ENCODE measurements around the gene RAB7A.
"Not testable (repeated sequence)": the region's sequence is repeated elsewhere in the genome, so short reads cannot be mapped to it uniquely, and the experiment has no call there.

The RAB7A gene

DNA sequence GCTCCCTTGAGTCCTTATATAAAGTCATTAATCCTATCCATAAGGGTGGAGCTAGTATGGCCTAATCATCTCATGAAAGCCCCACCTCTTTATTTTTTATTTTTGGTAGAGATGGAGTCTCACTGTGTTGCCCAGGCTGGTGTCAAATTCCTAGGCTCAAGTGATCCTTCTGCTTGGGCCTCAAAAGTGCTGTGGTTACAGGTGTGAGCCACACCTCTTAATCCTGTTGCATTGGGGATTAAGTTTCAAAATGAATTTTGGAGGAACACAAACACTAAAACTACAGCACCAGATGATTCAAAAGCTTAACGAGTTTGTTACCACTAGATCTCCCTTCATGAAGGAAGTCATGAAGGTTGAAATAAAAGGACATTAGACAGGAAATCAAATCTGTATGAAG lies 27.7 kb downstream of the RAB7A start:
- no peak for DNase-seq (ENCODE audit: low spot score)

DNA sequence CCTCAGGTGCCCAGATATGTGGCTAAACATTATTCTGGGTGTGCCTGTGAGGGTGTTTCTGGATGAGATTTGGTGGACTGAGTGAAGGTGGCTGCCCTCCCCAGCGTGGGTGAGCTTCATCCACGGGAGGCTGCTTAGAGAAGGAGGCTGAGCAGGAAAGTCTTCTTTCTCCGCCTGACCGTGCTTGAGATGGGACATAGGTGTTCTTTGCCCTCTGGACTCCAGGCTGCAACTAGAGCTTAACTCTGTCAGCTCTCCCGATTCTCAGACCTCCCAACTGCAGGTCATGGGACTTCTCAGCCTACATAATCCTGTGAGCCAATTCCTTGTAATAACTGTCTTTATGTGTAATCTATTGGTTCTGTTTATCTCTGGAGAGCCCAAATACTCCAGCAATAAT lies 34.1 kb downstream of the RAB7A start:
- no peak for DNase-seq (ENCODE audit: low spot score)

DNA sequence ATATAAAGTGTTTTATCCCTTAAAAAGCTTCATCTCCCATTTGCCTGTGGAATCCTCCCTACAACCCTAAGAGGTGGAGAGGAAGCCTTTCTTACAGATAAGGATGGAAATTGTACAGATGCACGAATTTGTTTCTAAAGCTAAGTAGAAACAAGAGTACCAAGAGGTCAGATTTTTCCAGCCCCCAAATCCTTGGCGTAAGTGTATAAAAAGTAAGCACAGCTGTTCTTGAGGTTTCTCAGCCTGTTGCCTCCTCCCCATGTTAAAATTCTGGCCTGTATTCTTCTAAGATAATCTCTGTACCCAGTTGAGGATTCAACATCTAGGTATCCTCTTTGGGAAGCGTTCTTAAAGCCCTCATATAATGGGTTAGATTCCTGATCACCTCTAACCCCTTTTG lies 34.9 kb downstream of the RAB7A start:
- DNase-seq (ENCODE audit: low spot score) = no peak

DNA sequence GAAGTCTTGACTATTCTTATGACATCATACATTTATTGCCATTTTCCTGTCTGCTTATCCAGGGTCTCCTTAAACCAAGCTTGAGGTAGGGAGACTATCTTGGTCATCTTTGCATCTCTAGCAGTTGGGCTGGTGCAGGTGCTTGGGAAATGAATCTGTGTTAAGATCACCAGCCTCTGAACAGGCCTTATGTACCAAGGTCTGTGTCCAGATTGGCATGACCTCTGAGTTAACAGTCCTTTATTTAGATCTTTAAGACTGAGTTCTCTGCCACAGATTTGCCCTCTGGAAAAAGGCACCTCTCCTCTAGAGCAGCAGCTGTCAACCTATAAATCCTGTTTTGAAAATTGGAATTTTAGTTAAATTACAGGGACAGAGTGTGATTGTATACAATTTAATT lies 35.4 kb downstream of the RAB7A start:
- DNase-seq (ENCODE audit: low spot score) = no peak

DNA sequence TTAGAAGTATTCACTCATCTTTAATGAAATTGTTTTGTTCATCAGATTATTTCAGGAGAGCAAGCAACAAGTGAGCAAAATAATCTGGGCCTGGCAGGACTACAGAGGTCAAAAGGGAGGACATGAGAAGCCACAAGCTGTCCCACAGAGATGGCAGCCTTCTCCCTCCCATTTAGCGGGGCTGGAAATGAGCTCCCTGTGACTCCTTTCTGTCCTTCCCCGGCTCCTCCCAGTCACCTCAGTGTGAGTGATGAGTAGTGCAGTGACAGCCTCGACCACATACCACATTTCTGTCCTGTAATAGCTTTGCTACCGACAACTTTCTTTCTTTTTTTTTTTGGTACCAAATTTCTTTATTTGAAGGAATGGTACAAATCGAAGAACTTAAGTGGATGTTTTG lies 38.0 kb downstream of the RAB7A start:
- DNase-seq (ENCODE audit: low spot score) = no peak

DNA sequence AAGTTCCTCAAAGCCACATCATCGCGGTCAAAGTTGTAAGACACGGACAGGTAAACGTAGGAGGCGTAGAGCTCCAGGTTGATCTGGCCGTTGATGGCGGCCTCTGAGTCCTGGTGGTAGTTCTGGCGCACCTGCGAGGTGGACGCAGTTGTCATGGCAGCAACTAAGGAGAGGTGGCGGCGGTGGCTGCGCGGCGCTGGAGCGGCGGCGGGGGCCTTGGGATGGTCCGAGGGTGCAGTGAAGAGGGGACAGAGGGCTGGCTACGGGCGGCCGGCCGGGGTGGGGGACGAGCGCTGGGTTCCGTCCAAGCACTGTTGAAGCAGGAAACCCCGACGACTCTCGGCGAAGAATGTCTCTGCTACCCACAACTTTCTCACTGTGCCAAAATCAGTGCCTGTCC lies 38.9 kb downstream of the RAB7A start:
- no peak for DNase-seq (ENCODE audit: low spot score)

DNA sequence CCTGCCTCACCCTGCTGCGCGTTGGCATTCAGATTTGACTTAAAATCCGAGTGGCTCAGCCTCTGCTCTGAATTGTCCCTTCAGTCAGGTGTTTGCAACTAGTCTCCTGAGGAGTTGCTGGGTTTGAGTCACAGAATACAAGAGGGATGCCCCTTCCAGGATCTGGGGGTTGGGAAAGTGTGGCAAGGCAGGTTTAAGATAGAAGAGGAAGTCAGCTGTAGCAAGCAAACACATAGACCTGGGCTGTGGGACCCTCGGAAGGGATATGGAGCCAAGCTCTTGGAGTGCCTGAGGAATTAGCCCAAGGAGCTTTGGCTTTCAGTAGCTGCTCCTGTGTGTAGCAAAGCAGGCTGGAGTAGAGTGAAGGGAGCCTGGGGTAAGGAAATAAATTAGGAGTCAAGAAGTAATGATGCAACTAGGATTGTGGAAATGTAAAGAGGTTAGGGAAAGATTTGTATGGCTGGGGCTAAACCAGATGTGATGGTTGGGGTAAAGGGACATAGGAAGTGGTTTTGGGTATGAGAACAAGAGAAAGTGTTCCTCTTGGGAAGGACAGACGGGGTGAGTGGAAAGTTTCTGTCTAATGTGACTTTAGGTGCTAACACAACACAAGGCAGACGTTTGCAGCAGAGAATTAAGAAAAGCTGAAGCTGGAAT lies 41.2 kb downstream of the RAB7A start:
- no peak for DNase-seq (ENCODE audit: low spot score)

DNA sequence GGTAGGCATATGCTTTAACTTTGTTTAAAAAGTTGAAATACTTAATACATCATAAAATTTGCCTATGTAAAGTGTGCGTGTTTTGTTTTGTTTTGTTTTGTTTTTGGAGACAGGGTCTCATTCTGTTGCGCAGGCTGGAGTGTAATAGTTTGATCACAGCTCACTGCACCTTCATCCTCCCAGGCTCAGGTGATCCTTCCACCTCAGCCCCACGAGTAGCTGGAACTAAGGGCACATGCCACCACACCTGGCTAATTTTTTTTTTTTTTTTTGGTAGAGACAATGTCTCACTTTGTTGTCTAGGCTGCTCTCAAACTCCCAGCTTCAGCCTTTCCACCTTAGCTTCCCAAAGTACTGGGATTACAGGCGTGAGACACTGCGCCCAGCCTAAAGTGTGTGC lies 42.5 kb downstream of the RAB7A start:
- no peak for DNase-seq (ENCODE audit: low spot score)

DNA sequence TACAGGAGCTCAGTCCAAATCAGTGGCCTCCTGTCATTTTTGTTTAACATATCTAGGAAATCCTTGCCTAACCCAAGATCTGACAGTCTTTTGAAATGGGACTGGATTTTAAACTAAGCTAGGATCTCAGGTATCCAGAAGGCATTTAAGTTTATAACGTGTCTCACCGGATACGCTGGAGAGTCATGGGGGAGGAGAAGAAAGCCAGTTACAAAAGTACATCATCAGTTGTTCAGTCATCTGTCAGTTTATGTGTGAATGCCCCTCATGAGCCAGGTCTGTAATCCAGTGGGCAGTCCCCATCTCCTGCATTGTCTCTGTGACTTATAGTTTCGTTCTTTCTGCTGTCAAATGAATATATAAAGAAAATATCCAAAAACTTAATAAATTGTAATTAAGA lies 44.4 kb downstream of the RAB7A start:
- no peak for DNase-seq (ENCODE audit: low spot score)

DNA sequence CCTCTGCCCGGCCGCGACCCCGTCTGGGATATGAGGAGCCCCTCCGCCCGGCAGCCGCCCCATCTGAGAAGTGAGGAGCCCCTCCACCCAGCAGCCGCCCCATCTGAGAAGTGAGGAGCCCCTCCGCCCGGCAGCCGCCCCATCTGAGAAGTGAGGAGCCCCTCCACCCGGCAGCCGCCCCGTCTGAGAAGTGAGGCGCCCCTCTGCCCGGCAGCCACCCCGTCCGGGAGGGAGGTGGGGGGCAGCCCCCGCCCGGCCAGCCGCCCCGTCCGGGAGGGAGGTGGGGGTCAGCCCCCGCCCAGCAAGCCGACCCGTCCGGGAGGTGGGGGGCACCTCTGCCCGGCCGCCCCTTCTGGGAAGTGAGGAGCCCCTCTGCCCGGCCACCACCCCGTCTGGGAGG lies 47.2 kb downstream of the RAB7A start:
- DNase-seq (ENCODE audit: low spot score) = not testable (repeated sequence)

DNA sequence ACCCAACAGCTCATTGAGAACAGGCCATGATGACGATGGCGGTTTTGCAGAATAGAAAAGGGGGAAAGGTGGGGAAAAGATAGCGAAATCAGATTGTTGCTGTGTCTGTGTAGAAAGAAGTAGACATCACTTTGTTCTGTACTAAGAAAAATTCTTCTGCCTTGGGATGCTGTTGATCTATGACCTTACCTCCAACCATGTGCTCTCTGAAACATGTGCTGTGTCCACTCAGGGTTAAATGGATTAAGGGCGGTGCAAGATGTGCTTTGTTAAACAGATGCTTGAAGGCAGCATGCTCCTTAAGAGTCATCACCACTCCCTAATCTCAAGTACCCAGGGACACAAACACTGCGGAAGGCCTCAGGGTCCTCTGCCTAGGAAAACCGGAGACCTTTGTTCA lies 47.6 kb downstream of the RAB7A start:
- not testable (repeated sequence) for DNase-seq (ENCODE audit: low spot score)

DNA sequence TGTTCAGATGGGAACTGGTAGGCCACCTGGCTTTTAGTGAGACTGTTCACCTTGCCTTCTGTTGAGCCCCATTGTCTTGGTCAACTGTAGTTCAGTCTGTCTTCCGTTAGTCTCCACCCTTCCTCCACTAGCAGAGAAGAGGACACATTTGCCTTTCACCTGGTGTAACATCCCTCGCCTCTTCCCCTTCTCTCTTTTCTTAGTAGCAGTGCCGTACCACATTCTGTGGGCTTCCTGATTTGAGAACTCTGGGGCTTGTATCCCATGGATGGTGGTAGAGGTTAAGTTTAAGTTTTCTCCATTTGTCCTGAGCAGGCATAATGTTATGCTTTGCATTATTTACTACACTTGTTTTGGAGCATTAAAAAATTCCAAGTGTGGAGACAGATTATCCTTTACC lies 49.3 kb downstream of the RAB7A start:
- no peak for DNase-seq (ENCODE audit: low spot score)

DNA sequence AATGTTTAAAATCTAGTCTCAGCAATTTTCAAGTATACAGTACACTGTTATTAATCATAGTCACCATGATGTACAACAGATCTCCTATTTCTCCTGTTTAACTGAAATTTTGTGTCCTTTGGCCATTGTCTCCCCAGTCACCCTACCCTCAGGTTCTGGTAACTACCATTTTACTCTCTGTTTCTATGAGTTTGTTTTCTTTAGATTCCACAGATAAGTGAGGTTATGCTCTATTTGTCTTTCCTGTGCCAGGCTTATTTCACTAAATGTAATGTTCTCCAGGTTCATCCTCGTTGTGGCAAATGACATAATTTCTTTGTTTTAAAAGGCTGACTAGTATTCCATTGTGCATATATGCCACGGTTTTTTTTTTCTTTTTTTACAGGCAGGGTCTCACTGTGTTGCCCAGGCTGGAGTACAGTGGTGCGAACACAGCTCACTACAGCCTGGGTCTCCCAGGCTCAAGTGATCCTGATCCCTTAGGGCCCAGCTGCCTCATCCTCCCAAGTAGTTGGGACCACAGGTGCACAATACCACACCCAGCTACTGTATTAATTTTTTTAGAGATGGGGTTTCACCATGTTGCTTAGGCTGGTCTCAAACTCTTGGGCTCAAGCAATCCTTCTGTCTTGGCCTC lies 50.0 kb downstream of the RAB7A start:
- no peak for DNase-seq (ENCODE audit: low spot score)

DNA sequence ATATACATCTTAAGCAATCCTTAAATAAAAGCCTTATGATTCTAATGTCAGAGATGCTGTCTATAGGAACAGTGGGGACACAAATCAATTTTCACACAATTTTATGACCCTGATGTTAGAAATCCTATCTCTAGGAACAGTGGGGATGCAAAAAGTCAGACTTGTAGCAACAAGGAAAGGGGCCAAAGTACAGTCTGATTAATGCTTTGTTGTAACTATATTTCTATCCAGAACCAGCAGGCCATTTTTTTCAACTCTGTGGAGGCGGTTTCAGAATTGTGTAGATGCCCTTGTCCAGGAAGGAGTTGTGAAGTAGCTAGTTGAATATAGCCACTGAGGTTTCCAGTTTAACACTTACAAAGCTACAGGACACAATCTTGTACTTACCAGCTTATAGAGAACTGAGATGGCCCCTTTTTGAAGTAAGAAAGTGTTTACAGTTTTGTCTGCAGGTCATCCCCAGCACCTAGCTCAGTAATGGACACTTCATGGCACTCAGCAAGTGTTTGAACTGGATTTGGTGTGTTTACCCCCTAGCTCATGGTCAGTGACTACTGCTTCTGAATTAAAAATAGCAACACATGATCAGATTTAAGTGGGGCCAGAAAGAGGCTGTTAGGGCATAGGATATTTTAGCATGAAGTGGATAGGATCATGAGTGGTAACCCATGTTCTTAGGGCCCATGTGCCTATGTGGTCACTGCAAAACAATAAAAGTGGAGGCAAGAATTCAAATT lies 54.3 kb downstream of the RAB7A start:
- DNase-seq (ENCODE audit: low spot score) = no peak

DNA sequence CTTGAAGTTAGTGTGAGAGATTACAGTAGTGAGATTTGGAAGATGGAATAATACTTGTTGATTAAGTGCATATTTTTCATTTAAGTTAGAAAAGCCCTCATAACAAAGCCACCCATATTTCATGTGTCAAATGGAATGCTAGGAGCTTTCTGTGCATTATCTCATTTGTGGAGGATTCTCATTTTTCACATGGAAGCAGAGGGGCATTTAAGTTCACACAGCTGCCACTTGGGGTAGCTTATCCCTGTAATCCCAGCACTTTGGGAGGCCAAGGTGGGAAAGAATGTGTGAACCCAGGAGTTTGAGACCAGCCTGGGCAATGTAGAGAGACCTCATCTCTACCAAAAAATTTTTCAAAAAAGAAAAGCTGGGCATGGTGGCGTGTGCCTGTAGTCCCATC lies 55.2 kb downstream of the RAB7A start:
- no peak for DNase-seq (ENCODE audit: low spot score)

DNA sequence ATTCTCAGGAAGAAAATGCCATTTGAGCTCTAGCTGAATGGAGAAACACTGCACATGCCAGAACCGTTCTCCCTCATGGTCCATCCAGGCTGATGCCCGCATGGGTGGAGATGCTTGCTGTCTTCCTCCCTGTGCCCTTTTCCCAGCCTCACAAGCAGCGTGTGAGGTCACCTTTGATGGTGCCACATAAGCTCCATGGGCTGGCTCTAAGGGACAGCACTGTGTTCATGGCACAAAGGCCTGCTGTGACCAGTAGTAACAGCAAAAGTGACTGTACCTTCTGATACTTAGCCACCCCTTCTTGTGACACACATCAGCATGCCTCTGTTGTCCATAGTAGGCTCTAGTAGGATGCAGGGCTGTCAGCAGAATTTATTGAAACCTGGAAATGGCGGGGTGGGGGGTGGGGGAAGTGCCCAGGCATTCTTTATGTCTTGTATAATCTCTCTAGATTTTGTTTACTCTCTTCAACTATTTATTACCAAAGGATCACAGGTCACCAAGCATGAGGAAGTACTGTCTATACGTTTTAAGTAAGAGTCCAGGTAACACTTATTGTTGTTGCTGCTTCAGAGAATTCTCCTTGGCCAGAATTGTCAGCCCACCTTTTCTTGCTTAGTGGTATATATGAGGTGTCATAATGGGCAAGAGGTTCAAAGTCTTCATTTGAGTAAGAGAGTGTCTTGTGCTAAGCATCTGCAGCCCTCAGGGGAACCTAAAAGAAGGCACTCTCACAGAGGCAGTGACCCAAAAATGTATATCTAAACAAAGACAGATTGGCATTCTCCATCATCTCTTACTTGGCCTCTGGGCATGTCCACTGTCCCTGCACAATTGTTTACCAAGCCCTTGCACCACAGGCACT lies 56.5 kb downstream of the RAB7A start:
- DNase-seq (ENCODE audit: low spot score) = no peak

DNA sequence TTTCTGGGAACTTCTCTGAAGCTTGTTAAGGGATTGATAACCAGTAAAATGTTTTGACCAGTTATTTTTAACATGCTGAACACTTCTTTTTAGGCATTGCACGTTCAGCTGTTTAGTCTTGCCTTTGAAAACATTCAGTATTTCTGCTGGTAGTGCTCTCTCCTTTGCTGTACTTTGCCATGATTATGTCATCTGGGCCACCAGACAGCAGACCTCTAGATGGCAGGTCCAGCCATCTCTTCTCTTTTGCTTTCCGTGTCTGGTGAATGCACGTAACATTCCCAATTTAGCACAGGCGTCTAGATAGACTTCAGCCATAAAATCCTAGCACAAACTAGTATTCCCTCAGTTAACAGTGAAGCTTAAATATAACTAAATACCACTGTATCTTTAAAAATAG lies 57.8 kb downstream of the RAB7A start:
- no peak for DNase-seq (ENCODE audit: low spot score)

DNA sequence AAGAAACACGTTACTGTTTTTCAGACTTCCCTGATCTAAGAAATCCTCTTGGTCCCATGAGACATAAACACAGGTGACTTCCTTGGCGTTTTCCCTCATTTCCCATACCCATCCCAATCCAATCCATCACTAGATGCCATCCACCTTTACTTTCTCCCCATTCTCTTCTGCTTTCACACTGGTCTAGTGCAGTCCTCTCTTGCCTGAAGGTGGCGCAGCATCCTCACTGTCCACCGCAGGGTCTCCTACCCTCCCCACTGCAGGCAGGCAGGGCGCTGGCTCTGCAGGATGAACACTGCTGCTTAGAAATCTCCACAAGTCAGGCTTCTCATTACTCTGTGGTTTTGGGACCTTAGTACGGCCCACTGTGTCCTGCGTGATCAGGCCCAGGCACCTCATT lies 58.2 kb downstream of the RAB7A start:
- DNase-seq (ENCODE audit: low spot score) = peak; percentile 70

DNA sequence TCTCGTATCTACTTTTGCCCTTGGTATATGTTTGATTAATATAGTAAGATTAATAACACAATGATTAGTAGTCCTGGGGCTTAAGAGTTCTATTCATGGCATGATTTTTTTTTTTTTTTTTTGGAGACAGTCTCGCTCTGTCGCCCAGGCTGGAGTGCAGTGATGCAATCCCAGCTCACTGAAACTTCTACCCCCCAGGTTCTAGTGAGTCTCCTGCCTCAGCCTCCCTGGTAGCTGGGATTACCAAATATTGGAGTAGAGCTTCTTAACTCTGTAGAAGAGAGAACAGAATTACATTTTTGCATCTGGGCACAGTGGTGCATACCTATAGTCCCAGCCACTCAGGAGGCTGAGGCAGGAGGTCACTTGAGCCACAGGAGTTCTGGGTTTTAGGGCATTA lies 58.9 kb downstream of the RAB7A start:
- DNase-seq (ENCODE audit: low spot score) = no peak

DNA sequence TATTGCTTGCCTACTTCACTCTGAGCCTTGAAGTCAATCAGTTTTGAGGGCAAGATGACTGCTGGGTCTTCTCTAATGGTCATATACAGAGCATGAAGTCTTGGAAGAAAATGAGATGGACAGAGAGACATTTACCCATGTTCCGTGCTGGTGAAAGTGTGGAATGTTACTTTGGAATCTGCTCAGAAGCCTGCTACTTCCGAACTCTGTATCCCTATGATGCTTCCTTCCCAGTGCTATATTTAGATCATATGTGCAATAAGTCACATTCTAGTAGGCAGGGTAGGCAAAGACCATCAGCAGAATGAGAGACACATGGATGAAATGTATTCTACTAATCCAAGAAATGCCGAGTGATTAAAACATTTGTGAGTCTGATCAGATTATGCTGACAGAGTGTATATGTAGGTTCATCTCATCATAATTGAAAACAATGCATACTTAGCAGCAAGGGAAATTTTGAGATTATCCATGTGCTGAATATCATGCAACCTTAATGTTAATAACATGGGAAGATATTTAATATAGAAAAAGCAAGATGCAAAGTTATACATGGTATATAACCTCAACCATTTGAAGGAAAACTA lies 60.5 kb downstream of the RAB7A start:
- DNase-seq (ENCODE audit: low spot score) = no peak

DNA sequence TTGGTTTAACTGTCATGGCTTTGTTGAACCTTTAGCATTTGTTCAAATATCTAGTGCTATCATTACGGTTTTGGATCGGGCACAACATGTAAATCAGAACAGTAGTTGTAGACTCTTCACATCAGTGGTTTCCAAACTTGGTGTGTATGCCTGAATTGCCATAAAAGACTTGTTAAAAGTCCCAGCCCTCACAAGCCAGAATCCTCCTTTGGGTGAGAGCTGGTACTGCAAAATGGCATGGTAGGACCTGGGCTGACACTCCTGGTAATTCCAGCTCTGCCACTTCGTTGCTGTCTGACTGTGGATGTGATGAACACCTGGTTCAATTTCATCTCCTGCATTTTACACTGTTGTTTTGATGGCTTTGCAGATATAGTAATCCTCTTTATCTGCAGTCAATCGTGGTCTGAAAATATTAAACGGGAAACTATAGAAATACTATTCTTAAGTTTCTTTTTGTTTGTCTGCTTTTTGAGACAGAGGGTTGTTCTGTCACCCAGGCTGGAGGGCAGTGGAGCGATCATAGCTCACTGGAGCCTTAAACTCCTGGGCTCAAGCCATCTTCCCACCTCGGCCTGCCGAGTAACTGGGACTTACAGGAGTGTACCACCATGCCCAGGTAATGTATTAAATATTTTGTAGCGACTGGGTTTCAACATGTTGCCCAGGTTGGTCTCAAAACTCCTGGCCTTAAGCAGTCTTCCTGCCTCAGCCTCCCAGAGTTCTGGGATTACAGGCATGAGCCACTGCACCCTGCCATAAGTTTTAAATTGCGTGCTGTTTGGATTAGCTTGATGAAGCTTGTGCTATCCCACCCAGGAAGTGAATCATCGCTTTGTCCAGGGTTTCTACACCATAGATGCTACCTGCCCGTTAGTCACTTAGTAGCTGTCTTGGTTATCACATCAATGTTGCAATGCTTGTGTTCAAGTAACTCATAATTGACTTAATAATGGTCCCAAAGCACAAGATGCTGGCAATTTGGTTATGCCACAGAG lies 61.6 kb downstream of the RAB7A start:
- DNase-seq (ENCODE audit: low spot score) = no peak
